H9 (cell line): ENCODE data around the gene CLIC3. TPM values are rescaled to one million over a fixed set of nuclear protein-coding genes. Genes with fewer than 3 reads are reported as not detected.

ENCODE experiments used
- DNase-seq: peaks from one replicate; pipeline ENCODE4 v3.0.0-alpha.2; 2017
- H2AFZ ChIP-seq: one replicate; pipeline ENCODE4 v1.6.1; 2013; ENCODE audit warnings: mild to moderate bottlenecking, low read length, control low read depth, moderate library complexity
- H2AK5ac ChIP-seq: 2 replicates; pipeline ENCODE4 v1.6.1; 2013; ENCODE audit warnings: low read length, control low read depth, mixed read lengths; ENCODE audit not compliant: insufficient read length
- H2BK120ac ChIP-seq: one replicate; pipeline ENCODE4 v1.6.1; 2013; ENCODE audit warnings: low read depth, mild to moderate bottlenecking, low read length, control low read depth, inconsistent platforms; ENCODE audit not compliant: poor library complexity, severe bottlenecking
- H2BK12ac ChIP-seq: 2 replicates; pipeline ENCODE4 v1.6.1; 2013; ENCODE audit warnings: low read length, control low read depth, mixed read lengths, low read depth; ENCODE audit not compliant: insufficient read length
- H2BK15ac ChIP-seq: 2 replicates; pipeline ENCODE4 v1.6.1; 2013; ENCODE audit warnings: low read depth, low read length, control low read depth
- H2BK20ac ChIP-seq: one replicate; pipeline ENCODE4 v1.6.1; 2013; ENCODE audit warnings: low read depth, mild to moderate bottlenecking, low read length, control low read depth, inconsistent platforms; ENCODE audit not compliant: poor library complexity, severe bottlenecking
- H2BK5ac ChIP-seq: 2 replicates; pipeline ENCODE4 v1.6.1; 2013; ENCODE audit warnings: low read length, control low read depth, mixed read lengths; ENCODE audit not compliant: insufficient read length
- H3K14ac ChIP-seq: 2 replicates; pipeline ENCODE4 v1.6.1; 2013; ENCODE audit warnings: low read length, control low read depth; ENCODE audit not compliant: insufficient read depth
- H3K18ac ChIP-seq: 2 replicates; pipeline ENCODE4 v1.6.1; 2013; ENCODE audit warnings: low read depth, mild to moderate bottlenecking, mixed read lengths, low read length, control low read depth; ENCODE audit not compliant: insufficient read length
- H3K23ac ChIP-seq: 2 replicates; pipeline ENCODE4 v1.6.1; 2013; ENCODE audit warnings: low read length, control low read depth, mixed read lengths, low read depth; ENCODE audit not compliant: insufficient read length
- H3K23me2 ChIP-seq: 2 replicates; pipeline ENCODE4 v1.6.1; 2013; ENCODE audit warnings: low read depth, mild to moderate bottlenecking, mixed read lengths, low read length, control low read depth; ENCODE audit not compliant: insufficient read length, poor library complexity, severe bottlenecking
- H3K27ac ChIP-seq: 2 replicates; pipeline ENCODE4 v1.5.1; 2013; ENCODE audit warnings: low read length, control low read depth, mixed read lengths, low read depth; ENCODE audit not compliant: insufficient read length
- H3K27me3 ChIP-seq: 2 replicates; pipeline ENCODE4 v1.6.1; 2013; ENCODE audit warnings: low read length, control low read depth, inconsistent platforms; ENCODE audit not compliant: insufficient read depth
- H3K4ac ChIP-seq: 2 replicates; pipeline ENCODE4 v1.6.1; 2013; ENCODE audit warnings: low read depth, mild to moderate bottlenecking, control low read depth, inconsistent platforms, low read length, moderate library complexity
- H3K4me1 ChIP-seq: 2 replicates; pipeline ENCODE4 v1.6.1; 2013; ENCODE audit warnings: low read length, control low read depth, inconsistent platforms; ENCODE audit not compliant: insufficient read depth
- H3K4me2 ChIP-seq: 2 replicates; pipeline ENCODE4 v1.6.1; 2013; ENCODE audit warnings: low read length, control low read depth, mixed read lengths; ENCODE audit not compliant: insufficient read length, insufficient read depth
- H3K56ac ChIP-seq: 2 replicates; pipeline ENCODE4 v1.6.1; 2013; ENCODE audit warnings: low read depth, mild to moderate bottlenecking, mixed read lengths, low read length, control low read depth; ENCODE audit not compliant: insufficient read length
- H3K79me1 ChIP-seq: 2 replicates; pipeline ENCODE4 v1.6.1; 2013; ENCODE audit warnings: low read depth, mild to moderate bottlenecking, moderate library complexity, low read length, control low read depth, inconsistent platforms; ENCODE audit not compliant: insufficient read depth, poor library complexity, severe bottlenecking
- H3K79me2 ChIP-seq: 2 replicates; pipeline ENCODE4 v1.6.1; 2013; ENCODE audit warnings: low read length, control low read depth, inconsistent platforms; ENCODE audit not compliant: insufficient read depth
- H3K9ac ChIP-seq: 2 replicates; pipeline ENCODE4 v1.6.1; 2013; ENCODE audit warnings: low read length, control low read depth, mixed read lengths; ENCODE audit not compliant: insufficient read length; ENCODE audit errors: extremely low read depth
- H3K9me3 ChIP-seq: one replicate; pipeline ENCODE4 v1.6.1; 2013; ENCODE audit warnings: low read depth, low read length, inconsistent platforms; ENCODE audit not compliant: control insufficient read depth
- H3T11ph ChIP-seq: one replicate; pipeline ENCODE4 v1.6.1; 2013; ENCODE audit warnings: mild to moderate bottlenecking, low read length, control low read depth, inconsistent platforms
- H4K20me1 ChIP-seq: one replicate; pipeline ENCODE4 v1.6.1; 2013; ENCODE audit not compliant: control insufficient read depth, insufficient read length, insufficient read depth
- H4K5ac ChIP-seq: 2 replicates; pipeline ENCODE4 v1.6.1; 2013; ENCODE audit warnings: low read depth, mild to moderate bottlenecking, mixed read lengths, low read length, control low read depth; ENCODE audit not compliant: insufficient read length
- H4K8ac ChIP-seq: replicated peaks from 2 replicates; pipeline ENCODE4 v1.6.1; 2013; ENCODE audit warnings: low read length, control low read depth, mixed read lengths, low read depth; ENCODE audit not compliant: insufficient read length
- H4K91ac ChIP-seq: 2 replicates; pipeline ENCODE4 v1.6.1; 2013; ENCODE audit warnings: low read depth, mild to moderate bottlenecking, moderate library complexity, mixed read lengths, low read length, control low read depth; ENCODE audit not compliant: insufficient read length
- H3K27ac Mint-ChIP-seq, 3 experiments: 2 replicates in 2 of 3; 3 replicates in 1 of 3; pipeline ENCODE4 v1.8.0; 2020 to 2021; ENCODE audit warnings: mixed read lengths in 3 of 3, mild to moderate bottlenecking in 1 of 3, moderate library complexity in 1 of 3
- H3K27me3 Mint-ChIP-seq: 2 replicates; pipeline ENCODE4 v1.8.0; 2021; ENCODE audit warnings: low read depth, mild to moderate bottlenecking, moderate library complexity, mixed read lengths
- H3K36me3 Mint-ChIP-seq, 3 experiments: 2 replicates in 2 of 3; 3 replicates in 1 of 3; pipeline ENCODE4 v1.8.0; 2020 to 2021; ENCODE audit warnings: low read depth in 3 of 3, mixed read lengths in 3 of 3; ENCODE audit not compliant: insufficient read depth in 1 of 3
- H3K4me1 Mint-ChIP-seq, 2 experiments: 2 replicates each; pipeline ENCODE4 v1.8.0; 2020; ENCODE audit warnings: mixed read lengths in 2 of 2
- H3K4me3 Mint-ChIP-seq, 2 experiments: 2 replicates in 1 of 2; 3 replicates in 1 of 2; pipeline ENCODE4 v1.8.0; 2020 to 2021; ENCODE audit warnings: mild to moderate bottlenecking in 2 of 2, mixed read lengths in 2 of 2, moderate library complexity in 1 of 2
- H3K9me3 Mint-ChIP-seq, 2 experiments: 2 replicates in 1 of 2; 3 replicates in 1 of 2; pipeline ENCODE4 v1.8.0; 2020; ENCODE audit warnings: mild to moderate bottlenecking in 2 of 2, mixed read lengths in 2 of 2, moderate library complexity in 1 of 2
- WGBS: extraction: QIAGEN DNeasy Blood & Tissue Kit; methylation state at CpG from one replicate; pipeline ENCODE4 v1.1.7; 2013; ENCODE audit warnings: missing lambda C conversion rate, low lambda C conversion rate, mixed read lengths; ENCODE audit not compliant: insufficient read length; ENCODE audit errors: extremely low coverage; 5-methylcytosine and 5-hydroxymethylcytosine counted together
- total RNA-seq: library from RNA; stranded (reverse); gene quantifications from 2 replicates; pipeline ENCODE4 v1.2.1, GENCODE V29; 2021
- TF ChIP-seq, protein P1 (sequence below): fragments of 200-600 bp; sonication (generic); conservative IDR thresholded peaks from 3 replicates; pipeline ENCODE4 v1.8.0; 2021; ENCODE audit warnings: antibody characterized with exemption, mild to moderate bottlenecking

Gene CLIC3
- total RNA-seq, 1 experiment from 2014 or later: 0.31 TPM

- no peak overlapping the region for H4K5ac ChIP-seq
- no peak overlapping the region for H2AFZ ChIP-seq
- H3K9ac ChIP-seq: no peak overlapping the region
- H3K4ac ChIP-seq: no peak overlapping the region
- no peak overlapping the region for H3K14ac ChIP-seq
- Mint-ChIP-seq H3K36me3 (no peaks in the 10 kb centered on the region), H3K4me1 (peaks cover 7 to 10% of the 10 kb centered on the region in 2 experiments), H3K9me3 (no peaks in the 10 kb centered on the region), H3K27ac (no peak overlapping the region), H3K4me3 (no peak overlapping the region), H3K27me3 (peaks cover 12% of the 10 kb centered on the region)
- no peak overlapping the region for H3K56ac ChIP-seq
- no peaks in the 10 kb centered on the region for H3K79me1 ChIP-seq
- no peak overlapping the region for H4K8ac ChIP-seq
- no peak overlapping the region for H4K91ac ChIP-seq
- no peak overlapping the region for H2BK15ac ChIP-seq
- peaks cover 2% of the 10 kb centered on the region; the same call in 1 of the 2 replicates for H3K4me1 ChIP-seq
- no peak overlapping the region for H3K18ac ChIP-seq
- H2BK20ac ChIP-seq: no peak overlapping the region
- no peak overlapping the region for H3T11ph ChIP-seq
- no peaks in the 10 kb centered on the region for H3K9me3 ChIP-seq
- no peak overlapping the region for H2BK12ac ChIP-seq
- TF ChIP-seq, protein P1, sequence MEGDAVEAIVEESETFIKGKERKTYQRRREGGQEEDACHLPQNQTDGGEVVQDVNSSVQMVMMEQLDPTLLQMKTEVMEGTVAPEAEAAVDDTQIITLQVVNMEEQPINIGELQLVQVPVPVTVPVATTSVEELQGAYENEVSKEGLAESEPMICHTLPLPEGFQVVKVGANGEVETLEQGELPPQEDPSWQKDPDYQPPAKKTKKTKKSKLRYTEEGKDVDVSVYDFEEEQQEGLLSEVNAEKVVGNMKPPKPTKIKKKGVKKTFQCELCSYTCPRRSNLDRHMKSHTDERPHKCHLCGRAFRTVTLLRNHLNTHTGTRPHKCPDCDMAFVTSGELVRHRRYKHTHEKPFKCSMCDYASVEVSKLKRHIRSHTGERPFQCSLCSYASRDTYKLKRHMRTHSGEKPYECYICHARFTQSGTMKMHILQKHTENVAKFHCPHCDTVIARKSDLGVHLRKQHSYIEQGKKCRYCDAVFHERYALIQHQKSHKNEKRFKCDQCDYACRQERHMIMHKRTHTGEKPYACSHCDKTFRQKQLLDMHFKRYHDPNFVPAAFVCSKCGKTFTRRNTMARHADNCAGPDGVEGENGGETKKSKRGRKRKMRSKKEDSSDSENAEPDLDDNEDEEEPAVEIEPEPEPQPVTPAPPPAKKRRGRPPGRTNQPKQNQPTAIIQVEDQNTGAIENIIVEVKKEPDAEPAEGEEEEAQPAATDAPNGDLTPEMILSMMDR: no peak
- no peak overlapping the region for H3K27ac ChIP-seq
- H3K79me2 ChIP-seq: no peaks in the 10 kb centered on the region
- no peak overlapping the region for H3K4me2 ChIP-seq
- H2BK5ac ChIP-seq: no peak overlapping the region
- DNase-seq: no peak
- H3K23me2 ChIP-seq: no peaks in the 10 kb centered on the region
- no CpG with 5 or more reads among the region's 11 CpGs for WGBS
- H3K23ac ChIP-seq: no peak overlapping the region
- no peak overlapping the region for H2BK120ac ChIP-seq
- no peak overlapping the region for H2AK5ac ChIP-seq
- H3K27me3 ChIP-seq: no peaks in the 10 kb centered on the region
- no peaks in the 10 kb centered on the region for H4K20me1 ChIP-seq
Observed at GRCh38 chr9:136970361-136970760, 26.0 kb downstream of the CLIC3 start.
